22Rv1 (cell line): ENCODE measurements around the gene TSPAN18.

ENCODE experiments used
- H3K27ac ChIP-seq: fragments of 450-650 bp; 2 replicates; pipeline ENCODE4 v1.5.1; 2017
- CTCF ChIP-seq: fragments of 450-650 bp; IDR thresholded peaks from 2 replicates; pipeline ENCODE4 v1.5.1; 2017; ENCODE audit warnings: mild to moderate bottlenecking
- ZFX ChIP-seq: fragments of 450-650 bp; IDR thresholded peaks from 2 replicates; pipeline ENCODE4 v1.6.1; 2017; ENCODE audit warnings: antibody characterized with exemption, borderline replicate concordance

TSPAN18 gene

GRCh38 chr11:44886790-44887140 is 160.0 kb downstream of the TSPAN18 start:
- no peak for TF ChIP-seq ZFX
- TF ChIP-seq CTCF = no peak

GRCh38 chr11:44887636-44888035 is 160.9 kb downstream of the TSPAN18 start:
- no peak overlapping the region for H3K27ac ChIP-seq
- no peak for TF ChIP-seq CTCF
- no peak for TF ChIP-seq ZFX

More at GRCh38 chr11:44886790-44887140, 160.0 kb downstream of the TSPAN18 start:
- no peak overlapping the region for H3K27ac ChIP-seq

GRCh38 chr11:44889266-44889665 is 162.5 kb downstream of the TSPAN18 start:
- no peak for TF ChIP-seq ZFX
- TF ChIP-seq CTCF = no peak
- H3K27ac ChIP-seq = no peak overlapping the region

GRCh38 chr11:44892843-44893242 is 166.1 kb downstream of the TSPAN18 start:
- TF ChIP-seq ZFX (no peak), CTCF (no peak)
- H3K27ac ChIP-seq = no peak overlapping the region

GRCh38 chr11:44893308-44893822 is 166.6 kb downstream of the TSPAN18 start:
- TF ChIP-seq ZFX (no peak), CTCF (no peak)
- H3K27ac ChIP-seq = no peak overlapping the region

- H3K27ac ChIP-seq = no peak overlapping the region
Measured at GRCh38 chr11:44893846-44894617, 167.3 kb downstream of the TSPAN18 start.

More at GRCh38 chr11:44893846-44894617, 167.3 kb downstream of the TSPAN18 start:
- no peak for TF ChIP-seq ZFX
- TF ChIP-seq CTCF = peak; percentile 85
